HG03139 (cell line): Measurements from ENCODE around the gene ST8SIA5.

ENCODE experiments used
- ATAC-seq: cut with Tn5 transposase; IDR thresholded peaks from one replicate; pipeline ENCODE4 v1.9.1; 2021; ENCODE audit not compliant: unreplicated experiment

The ST8SIA5 gene

DNA sequence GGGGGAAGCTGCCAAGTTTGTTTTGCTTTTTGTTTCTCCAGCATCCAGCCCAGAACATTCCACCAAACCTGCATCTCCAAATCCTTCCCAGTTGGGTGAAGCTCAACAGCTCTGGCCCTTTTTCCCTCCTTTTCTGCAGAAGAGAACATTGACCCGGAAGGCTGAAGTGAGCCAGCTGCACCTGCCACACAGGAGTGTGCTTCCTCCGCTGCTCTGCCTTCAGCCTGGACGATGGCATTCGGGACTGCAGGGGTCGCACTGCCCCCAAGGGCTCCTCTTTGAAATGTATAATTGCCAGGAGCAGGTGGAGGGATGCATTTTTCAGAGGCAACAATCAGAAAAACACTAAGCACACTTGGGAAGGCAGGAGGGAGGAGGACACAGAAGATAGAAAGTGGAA is 41.8 kb downstream of the ST8SIA5 start:
- no peak for ATAC-seq

- ATAC-seq = no peak
Measured at GRCh38 chr18:46712406-46712805, 44.4 kb downstream of the ST8SIA5 start.

DNA sequence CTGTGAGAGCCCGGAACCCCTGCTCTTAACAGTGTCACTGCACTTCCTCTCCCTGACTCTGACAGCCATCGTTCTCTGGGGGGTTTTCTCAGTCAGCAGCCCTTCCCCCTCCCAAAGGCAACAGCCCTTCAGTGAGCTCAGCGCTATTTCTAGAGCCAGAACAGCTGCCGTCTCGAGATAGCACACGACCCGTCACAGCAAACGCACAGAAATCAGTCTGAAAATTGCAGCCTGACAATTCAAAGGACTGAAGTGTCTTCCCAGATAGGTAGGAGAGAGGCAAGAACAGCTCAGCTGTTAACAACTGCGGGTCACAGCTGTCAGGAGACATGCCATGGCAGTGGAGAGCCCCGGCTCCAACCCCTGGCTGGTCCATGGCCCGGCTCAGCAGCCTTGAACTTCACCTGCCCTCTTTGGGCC is 45.4 kb downstream of the ST8SIA5 start:
- peak; percentile 79 for ATAC-seq

DNA sequence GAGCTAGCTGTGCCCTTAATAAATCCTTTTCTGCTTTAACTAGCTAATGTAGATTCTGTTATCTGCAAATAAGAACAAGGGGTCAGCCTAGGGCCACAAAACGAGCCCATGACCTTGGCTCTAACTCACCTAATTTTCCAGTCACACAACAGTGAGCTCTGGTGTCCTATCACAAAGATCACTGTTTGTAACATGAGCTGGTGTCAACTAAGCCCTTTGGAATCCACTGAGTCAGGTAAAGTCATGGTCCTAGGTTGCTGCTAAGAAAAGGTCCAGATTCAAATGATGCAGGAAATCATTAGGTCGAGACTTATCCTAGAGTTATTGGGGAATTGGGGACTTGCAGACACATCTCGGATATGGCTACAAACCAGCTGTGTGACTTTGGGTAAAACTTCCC is 49.9 kb downstream of the ST8SIA5 start:
- ATAC-seq = no peak

GRCh38 chr18:46705521-46705920 is 51.3 kb downstream of the ST8SIA5 start:
- no peak for ATAC-seq

DNA sequence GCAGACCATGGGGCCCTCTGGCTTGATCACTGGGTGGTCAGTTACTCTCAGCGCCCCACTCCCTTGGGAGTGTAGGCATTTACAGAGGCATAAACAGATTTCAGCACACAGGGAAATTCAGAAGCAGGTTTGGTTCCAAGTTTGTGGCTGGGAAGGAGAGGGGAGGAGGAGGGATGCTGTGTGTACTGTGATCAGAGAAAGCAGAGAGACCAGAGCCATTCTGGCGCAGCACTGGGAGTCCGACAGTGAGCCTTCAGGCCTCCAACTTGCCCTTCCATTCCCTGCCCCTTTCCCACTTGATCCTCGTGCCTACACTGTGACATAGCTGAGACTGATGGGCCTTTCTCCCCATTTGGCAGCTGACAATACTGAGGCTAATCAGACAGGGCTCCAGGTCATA is 52.0 kb downstream of the ST8SIA5 start:
- no peak for ATAC-seq

DNA sequence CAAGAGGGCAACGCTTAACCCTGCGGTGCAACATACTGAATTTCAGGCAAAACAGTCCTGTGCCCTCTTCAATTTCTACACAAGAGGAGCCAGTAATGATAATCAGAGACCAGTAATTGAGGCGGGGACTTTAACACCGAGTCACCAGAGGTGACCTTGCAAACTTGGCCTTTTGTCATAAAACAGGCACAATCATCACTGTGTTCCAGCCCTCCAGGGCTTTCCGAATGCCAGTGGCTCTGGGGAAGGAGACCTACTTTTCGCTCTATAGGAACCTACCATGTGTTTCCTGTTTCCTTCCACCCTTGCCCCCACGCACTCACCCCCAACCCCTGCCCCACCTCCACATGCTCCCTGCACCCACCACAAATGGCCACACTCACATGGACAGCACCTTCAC is 52.7 kb downstream of the ST8SIA5 start:
- ATAC-seq = no peak

DNA sequence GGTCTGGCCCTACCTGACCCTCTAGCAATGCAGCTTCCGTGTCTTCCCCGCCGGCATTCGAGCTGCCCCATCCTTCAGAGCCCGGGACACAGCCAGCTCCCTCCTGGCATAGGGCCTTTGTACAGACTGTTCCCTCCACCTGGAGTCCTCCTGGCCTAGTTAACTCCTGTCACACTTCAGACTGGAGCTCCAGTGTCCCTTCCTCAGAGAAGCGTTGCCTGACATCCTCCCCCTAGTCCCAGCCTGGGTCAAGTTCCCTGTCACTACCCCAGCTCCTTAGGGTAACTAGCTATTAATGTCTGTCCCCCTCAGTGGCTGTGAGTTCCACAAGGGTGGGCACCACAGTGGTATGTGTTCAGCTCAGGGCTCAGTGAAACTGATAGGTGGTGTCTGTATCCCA is 54.4 kb downstream of the ST8SIA5 start:
- no peak for ATAC-seq

DNA sequence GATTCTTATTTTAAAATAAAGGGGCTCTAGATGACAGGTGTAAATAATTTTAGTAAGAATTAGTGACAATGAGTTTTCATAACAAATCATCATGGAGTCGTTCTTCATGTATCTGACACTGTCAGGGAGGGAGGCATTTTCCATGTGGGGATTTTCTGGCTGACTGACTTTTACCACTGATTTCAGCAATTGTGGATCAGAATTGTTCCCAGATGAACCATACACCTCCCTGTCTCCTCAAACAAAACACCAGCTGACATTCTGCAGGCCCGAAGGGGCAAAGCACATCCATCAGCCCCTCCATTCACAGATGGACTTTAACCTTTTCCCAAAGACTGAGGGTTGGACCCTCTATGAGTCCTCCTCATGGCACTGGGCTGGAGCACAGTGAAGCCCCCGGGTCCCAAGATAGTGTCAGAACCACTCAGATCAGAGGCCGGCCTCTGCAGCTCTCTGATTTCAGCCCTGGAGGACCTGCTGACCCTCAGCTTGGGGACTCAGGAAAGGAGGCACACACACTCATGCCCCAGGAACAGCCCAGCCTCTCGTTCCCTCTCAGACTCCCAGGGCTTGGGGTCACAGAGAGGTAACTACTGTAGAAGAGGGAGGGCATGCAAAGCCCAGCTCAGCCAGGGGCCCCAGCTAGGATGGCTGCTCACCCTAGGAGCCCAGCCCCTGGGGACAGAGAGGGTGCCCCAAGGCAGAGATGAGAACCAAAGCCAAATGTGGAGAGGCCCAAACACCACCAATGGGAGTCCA is 56.6 kb downstream of the ST8SIA5 start:
- ATAC-seq = no peak

DNA sequence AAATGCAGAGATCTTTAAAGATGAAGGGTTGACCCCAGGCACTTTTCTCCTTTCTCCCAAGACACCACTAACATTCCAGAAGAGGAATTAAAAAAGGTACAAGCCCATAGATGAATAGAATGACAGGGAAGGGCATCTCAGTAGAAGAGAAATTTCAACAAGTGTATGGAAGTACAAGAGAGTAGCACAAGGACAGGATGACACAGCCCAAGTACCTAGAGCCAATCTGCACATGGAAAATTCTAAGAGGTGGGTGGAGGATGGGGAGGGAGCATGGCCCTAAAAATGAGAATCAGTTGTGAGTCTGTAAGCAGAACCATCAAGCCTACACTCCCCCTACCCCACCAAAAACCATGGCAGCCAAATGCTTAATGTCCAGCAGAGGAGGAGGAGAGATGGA is 60.2 kb downstream of the ST8SIA5 start:
- ATAC-seq = no peak

GRCh38 chr18:46696268-46696667 is 60.6 kb downstream of the ST8SIA5 start:
- no peak for ATAC-seq

GRCh38 chr18:46693996-46694395 is 62.9 kb downstream of the ST8SIA5 start:
- ATAC-seq = no peak

DNA sequence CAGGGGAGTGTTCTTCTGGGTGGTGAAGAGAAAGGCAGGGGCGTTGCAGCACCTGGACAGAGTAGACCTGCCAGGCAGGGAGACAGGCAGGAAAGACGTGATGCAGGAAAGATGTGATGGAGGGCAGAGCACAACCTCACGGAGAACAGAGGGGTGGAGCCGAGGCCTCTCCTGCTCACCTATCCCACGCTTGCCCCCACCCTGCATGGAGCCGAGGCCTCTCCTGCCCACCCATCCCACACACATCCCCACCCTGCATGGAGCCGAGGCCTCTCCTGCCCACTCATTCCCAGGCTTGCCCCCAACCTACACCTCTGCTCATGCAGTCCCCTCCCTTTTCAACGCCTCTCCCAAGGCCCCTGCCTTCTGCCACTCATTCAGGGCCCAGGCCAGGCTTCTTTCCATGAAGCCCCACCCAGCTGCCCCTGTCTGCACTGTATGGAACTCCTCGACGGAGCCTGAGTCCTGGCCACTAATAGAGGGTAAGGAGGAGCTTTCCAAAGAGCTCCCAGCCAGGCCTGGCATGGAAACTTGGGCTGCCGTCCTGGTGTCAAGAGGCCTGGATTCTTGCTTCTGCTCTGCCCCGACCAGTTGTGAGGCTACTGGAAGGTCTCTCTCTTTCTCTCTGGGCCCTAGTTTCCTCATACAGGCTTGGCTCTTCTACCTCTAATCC is 67.9 kb downstream of the ST8SIA5 start:
- ATAC-seq = no peak

DNA sequence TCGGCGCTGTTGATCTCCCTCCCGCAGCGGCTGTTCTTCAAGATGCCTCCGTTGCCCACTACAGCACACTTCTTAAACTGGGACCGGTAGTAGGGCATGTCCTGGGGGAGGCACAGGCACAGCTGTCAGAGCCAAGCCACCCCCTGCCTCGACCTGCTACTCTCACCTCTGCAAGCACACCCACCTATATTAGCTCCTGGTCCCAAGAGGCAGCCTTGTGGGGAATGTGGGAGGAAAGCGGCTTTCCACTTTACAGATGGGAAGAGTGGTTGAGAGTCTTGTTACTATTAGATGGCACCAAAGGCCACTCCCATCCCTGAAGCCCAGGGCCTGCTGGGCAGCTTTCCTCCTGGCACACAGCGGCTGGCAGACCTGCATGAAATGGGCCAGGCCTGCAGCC is 70.7 kb downstream of the ST8SIA5 start:
- no peak for ATAC-seq

DNA sequence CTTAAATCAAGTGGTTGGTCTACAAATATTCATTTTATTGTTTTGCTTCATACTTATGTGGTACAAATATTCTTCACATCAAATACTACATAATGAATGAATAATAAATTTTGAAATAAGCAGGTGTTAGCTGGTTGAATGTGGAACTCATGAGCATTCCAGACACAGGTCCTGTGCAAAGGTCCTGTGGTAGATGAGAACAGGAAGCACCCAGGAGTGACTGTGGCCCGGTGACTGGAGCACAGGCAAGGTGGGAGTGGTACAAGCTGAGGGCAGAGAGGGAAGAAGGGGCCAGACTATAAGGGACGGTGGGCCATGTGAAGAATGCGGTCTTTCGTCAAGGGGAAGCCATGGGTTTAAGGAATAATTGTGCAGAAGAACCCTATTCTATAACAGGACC is 73.6 kb downstream of the ST8SIA5 start:
- no peak for ATAC-seq

- ATAC-seq = no peak
Measured at GRCh38 chr18:46680784-46681695, 75.8 kb downstream of the ST8SIA5 start.

- ATAC-seq = no peak
Measured at GRCh38 chr18:46679846-46680598, 76.8 kb downstream of the ST8SIA5 start.

GRCh38 chr18:46678785-46679399 is 78.0 kb downstream of the ST8SIA5 start:
- no peak for ATAC-seq

DNA sequence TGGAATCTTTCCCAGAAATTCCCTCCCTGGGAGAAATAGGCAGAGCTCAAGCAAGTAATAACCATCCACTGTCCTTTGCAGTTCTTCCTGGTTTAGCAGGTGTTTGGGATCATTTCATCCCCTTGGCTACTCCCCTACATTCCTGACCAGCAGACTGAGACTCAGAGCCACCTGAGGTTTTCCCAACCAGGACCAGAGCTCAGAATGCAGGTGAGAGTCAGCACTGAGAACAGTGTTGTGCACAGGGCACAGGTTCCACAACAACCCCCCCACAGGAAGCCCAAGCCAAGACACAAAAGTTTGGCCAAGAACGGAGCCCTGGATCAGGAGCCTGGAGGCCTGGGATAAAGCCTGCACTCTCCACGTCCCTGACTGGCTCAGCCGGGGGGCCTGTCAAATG is 78.8 kb downstream of the ST8SIA5 start:
- ATAC-seq = no peak

- no peak for ATAC-seq
Measured at GRCh38 chr18:46677611-46678010, 79.2 kb downstream of the ST8SIA5 start.
